ENCODE measurements around the gene PIGX.
"Not testable (repeated sequence)": the region's sequence is repeated elsewhere in the genome, so short reads cannot be mapped to it uniquely, and the experiment has no call there.

PIGX gene

DNA sequence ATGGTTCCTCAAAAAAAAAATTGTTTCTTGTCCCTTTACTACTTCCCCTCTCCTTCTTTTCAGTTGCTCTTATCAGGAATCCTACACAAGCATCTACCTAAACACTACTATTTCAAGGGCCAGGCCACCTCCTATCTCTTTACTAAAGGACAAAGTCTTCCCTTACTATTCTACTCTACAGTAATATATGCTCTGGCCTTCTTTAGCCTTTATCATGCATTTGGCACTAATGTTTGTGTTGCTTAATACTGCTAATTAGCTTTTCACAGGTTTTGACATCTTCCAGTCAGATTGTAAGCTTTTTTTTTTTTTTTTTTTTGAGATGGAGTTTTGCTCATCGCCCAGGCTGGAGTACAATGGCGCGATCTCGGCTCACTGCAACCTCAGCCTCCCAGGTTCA is 5.4 kb upstream of the PIGX start:
- no peak for DNase-seq

DNA sequence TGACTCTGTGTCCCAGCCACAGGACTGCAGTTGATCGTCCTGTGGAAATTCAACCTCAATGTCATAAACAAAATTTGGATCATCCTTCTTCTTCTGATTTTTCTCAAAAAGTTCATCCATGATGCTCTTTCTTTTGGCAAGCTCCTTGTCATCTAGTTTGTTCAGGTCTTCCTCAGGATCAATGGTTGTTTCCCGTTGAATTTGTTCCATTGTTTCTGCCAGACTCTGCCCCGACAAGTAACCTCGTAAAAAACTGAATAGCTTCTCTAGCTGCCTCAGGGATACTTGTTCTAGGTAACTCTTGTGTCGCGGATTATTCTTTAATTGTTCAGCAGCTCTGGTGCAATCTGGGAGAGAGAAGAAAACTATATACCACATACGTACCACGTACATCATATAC is 4.6 kb upstream of the PIGX start:
- DNase-seq = no peak

GRCh38 chr3:196708467-196708866 is 3.7 kb upstream of the PIGX start:
- no peak for DNase-seq

GRCh38 chr3:196712514-196713413 is 587 bp downstream of the PIGX start:
- peak; percentile 60 for DNase-seq

DNA sequence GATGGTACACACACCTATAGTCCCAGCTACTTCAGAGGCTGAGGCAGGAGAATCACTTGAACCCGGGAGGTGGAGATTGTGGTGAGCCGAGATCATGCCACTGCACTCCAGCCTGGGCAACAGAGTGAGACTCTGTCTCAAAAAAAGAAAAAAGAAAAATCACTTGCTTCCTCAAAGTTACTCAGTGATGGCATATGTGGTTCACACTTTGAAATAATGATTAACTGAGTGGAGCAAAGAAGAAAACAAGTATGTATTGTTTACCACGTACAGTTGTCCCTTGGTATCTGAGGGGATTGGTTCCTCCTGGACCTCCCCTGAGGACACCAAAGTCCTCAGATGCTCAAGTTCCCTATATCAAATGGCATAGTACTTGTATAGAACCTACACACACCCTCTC is 5.0 kb downstream of the PIGX start:
- DNase-seq = not testable (repeated sequence)

DNA sequence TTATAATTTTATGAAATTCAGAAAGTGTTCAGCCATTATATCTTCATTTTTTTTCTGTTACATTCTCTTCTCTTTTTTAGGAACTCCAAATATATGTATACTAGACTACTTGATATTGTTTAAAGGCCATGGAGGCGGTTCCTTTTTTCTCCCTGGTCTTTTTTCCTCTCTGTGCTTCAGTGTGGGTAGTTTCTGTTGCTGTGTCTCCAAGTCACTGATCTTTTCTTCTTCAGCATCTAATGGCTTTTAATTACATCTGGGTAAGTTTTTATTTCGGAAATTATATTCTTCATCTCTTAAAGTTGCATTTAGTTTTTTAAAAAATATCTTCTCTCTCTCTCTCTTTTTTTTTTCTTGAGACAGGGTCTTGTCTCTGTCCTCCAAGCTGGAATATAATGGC is 8.9 kb downstream of the PIGX start:
- no peak for DNase-seq

GRCh38 chr3:196726788-196727675 is 14.9 kb downstream of the PIGX start:
- DNase-seq = no peak

GRCh38 chr3:196735751-196736150 is 23.6 kb downstream of the PIGX start:
- no peak for DNase-seq

DNA sequence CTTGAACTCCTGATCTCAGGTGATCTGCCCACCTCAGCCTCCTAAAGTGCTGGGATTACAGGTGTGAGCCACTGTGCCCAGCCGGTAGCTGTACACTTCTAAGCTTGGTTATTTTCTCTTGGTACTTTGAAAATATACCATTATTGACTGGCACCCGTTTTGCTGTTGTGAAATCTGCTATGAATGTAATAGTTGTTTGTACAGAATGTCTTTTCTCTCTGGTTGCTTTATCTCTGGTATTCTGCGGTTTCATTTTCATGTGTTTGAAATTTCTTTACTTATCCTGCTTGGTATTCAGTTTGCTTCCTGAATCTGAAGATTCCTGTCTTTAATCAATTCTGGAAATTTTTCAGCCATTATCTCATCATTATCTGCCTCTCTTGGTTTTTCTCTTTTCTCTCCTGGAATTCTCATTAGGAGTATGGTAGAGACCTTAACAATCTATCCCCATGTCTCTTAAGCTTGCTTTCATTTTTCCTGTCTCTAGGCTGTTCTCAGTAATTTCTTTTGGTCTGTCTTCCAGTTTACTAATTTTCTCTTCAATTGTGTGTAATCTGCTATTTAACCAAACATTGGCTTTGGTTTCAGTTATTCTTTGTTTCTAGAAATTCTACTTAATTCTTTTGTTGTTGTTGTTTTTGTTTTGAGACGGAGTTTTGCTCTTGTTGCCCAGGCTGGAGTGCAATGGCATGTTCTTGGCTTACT is 24.6 kb downstream of the PIGX start:
- no peak for DNase-seq

DNA sequence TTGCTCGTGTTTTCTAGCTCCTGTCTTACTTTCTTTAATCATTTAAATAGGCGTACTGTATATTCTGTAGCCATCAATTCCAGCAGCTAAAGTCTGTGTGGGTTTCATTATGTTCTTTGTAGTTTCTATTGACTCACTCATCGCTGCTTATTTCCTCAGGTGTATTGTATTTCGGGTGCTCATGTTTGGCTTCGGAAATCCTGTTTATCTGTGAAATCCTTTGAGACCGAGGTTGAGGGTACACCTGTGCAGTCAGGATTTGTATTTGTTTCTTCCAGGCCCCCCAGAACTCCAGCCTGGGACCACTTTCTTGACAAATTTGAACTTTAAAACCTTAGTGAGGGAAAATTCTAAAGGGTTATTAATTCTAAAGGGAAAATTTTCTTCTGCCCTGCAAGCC is 25.5 kb downstream of the PIGX start:
- no peak for DNase-seq

DNA sequence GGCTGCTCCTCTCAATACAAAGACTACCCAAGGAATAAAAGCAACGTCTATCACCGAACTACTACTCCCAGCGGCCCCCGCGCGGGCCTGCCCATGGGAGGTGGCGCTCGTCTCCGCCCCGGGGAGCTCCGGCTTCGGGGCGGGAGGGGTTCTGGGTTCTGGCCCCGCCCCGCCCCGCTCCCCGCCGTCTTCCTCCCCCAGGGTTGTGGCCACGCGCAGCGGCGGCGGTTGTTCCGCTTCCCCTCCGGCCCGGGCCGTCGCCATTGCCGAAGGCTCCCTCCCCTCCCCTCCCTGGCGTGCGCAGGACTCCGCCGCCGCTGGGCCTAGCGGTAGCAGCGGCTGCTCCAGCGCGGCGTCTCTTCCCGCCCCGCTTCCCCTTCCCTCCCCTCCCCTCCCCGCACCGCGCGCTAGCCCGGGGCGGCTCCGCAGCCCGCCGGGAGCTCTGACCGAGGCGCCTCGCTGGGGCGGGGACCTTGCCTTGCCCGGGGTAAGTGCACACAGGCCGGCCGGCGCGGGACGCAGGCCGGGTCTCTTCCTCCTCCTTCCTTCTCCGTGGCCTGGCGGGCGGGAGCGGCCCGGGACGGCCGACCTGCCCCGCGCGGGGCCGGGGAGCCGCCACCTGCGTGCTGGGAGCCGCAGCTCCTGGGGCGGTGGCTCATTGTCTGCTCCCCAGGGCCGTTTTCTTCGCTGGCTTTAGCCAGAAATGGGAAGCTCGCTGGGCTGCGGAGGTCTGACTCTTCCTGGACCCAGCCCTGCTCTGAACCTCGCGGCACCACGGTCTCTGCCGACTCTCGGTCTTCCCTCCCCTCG is 27.7 kb downstream of the PIGX start, which contains the start of gene PAK2:
TSS of gene PAK2 (plus strand) at position 187 of the 810 bp plus-strand sequence. CDS start 42,790 bp downstream, outside the sequence.
- DNase-seq = peak; percentile 70

GRCh38 chr3:196740481-196741248 is 28.5 kb downstream of the PIGX start:
- no peak for DNase-seq

DNA sequence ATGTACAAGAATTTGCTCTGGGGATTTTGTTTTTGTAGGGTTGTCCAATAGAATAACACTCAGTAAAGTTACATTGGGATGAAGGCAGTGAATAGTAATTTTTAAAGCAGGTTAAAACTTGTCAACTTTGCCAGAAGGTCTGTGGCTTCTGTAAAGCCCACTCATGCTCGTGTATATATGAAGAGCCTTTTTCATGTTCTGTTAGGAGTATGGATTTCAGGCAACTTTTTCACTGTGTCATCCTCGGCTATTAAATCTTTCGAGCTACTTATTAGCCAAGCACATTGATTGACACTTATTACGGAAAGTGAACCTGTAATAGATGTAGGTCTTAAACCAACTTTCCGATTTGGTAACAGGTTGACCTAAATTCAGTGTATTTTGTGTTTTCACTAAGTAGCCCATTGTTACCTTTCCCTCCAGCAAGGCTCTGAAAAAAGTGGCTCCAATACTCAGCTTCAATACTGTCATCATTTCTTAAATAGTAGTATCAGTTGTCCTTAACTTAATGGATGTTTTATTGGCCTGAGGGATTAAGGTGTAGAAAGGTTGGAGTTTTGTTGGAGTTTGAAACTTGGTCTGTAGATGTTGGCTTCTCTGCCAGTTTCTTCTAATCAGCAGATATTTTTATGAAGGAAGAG is 29.2 kb downstream of the PIGX start:
- DNase-seq = no peak

- DNase-seq = not testable (repeated sequence)
Observed at GRCh38 chr3:196743569-196743968, 31.4 kb downstream of the PIGX start.

DNA sequence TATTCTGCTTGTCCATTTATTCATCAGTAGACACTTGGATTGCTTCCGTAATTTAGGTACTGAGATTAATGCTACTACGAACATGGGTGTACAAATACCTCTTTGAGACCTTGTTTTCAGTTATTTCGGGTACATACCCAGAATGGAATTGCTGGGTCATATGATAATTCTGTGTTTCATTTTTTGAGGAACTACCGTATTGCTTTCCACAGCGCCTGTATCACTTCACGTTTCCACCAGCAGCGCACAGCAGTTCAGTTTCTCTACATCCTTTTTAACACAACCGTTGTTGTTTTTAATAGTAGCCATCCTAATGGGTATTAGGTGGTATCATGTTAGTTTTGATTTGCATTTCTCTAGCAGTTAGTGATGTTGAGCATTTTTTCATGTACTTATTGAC is 36.9 kb downstream of the PIGX start:
- no peak for DNase-seq

- DNase-seq = no peak
Observed at GRCh38 chr3:196753201-196753600, 41.0 kb downstream of the PIGX start.

DNA sequence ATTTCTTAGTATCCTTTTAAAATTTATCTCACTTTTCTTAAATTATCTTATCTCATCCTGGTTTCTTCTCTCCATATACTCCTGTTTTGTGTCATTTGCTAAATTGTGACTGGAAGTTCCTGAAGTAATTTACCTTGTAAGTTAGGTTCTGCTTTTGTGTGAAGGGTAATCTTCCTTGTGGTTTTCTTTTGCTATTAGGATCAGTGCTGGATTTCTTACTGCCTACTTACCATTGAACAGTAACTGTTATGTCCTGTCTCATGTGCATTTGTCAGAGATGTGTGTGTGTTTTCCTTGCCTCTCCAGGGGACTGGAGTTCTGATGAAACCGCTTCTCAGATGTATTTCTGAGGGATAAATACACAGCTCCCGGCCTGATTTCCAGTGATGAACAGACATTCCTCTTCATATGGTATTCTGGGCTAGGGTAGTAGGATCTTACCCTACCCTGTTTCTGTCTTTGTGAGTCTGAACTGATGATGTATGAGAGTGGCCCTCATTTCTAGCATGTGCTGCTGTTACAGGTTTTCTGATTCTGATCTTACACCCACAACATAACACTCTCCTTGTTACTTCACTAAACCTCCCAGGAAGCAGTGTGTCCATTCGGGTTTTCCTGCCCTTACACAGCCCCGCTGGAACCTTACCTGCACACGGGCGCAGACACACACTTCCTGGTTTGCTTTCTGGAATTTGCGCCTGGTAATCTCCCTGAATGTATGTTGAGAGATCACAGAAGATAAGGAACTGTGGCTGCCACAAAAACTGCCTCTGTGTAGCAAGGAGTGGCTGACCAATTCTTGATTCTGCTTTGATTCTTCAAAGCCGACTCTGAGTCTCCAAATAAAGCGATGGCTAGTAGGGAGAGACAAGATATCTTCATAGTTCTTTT is 42.2 kb downstream of the PIGX start:
- no peak for DNase-seq

GRCh38 chr3:196756732-196757131 is 44.6 kb downstream of the PIGX start:
- no peak for DNase-seq

GRCh38 chr3:196757876-196758739 is 45.9 kb downstream of the PIGX start:
- no peak for DNase-seq

Data from T1000 (cell line).